Measurements from ENCODE around the gene RGS7. TPM values are rescaled to one million over a fixed set of nuclear protein-coding genes. Genes with fewer than 3 reads are reported as not detected.

Gene RGS7
- total RNA-seq, 2 donors from 2014 or later, result 0.26 to 0.99 TPM

- H3K9me3 ChIP-seq, result no peaks in the 10 kb centered on the region
- no peaks in the 10 kb centered on the region for H3K4me1 ChIP-seq
- H3K4me3 ChIP-seq, result no peak overlapping the region
- H3K27me3 ChIP-seq, result no peaks in the 10 kb centered on the region
- no peak overlapping the region for H3K27ac ChIP-seq
- intact Hi-C loops (cut with DNase I), result no loop called here
- H3K36me3 ChIP-seq (replicated peaks in 1 of 2; ENCODE audit: insufficient read depth in 1 of 2, low read depth in 2 of 2), result no peaks in the 10 kb centered on the region
- 42 to 47% methylated on average over 3 of the region's 3 CpGs for WGBS, 2 donors
- no peak for DNase-seq
- no peak for ATAC-seq
- TF ChIP-seq POLR2A (IDR thresholded peaks at IDR 0.05), result no peak
- TF ChIP-seq CTCF (IDR thresholded peaks at IDR 0.05), result no peak
Observed at GRCh38 chr1:240829487-240829886, 527.5 kb downstream of the RGS7 start.

GRCh38 chr1:240827786-240828185, 529.2 kb downstream of the RGS7 start:
- intact Hi-C loops (cut with DNase I), result no loop called here

GRCh38 chr1:240824238-240824637, 532.8 kb downstream of the RGS7 start:
- DNase-seq, result no peak
- Histone ChIP-seq H3K4me1 (no peaks in the 10 kb centered on the region), H3K9me3 (no peaks in the 10 kb centered on the region), H3K36me3 (replicated peaks in 1 of 2; ENCODE audit: insufficient read depth in 1 of 2, low read depth in 2 of 2) (no peaks in the 10 kb centered on the region), H3K27ac (no peak overlapping the region), H3K4me3 (no peak overlapping the region), H3K27me3 (no peaks in the 10 kb centered on the region)
- ATAC-seq, result no peak
- TF ChIP-seq CTCF (IDR thresholded peaks at IDR 0.05) (no peak), POLR2A (IDR thresholded peaks at IDR 0.05) (no peak)
- 73 to 76% methylated on average over 8 to 9 of the region's 9 CpGs for WGBS, 2 donors
- intact Hi-C loops (cut with DNase I), result no loop called here

More at GRCh38 chr1:240827786-240828185, 529.2 kb downstream of the RGS7 start:
- DNase-seq, result no peak
- no peaks in the 10 kb centered on the region for H3K36me3 ChIP-seq (replicated peaks in 1 of 2; ENCODE audit: insufficient read depth in 1 of 2, low read depth in 2 of 2)
- H3K9me3 ChIP-seq, result no peaks in the 10 kb centered on the region
- H3K4me1 ChIP-seq, result no peaks in the 10 kb centered on the region
- H3K4me3 ChIP-seq, result no peak overlapping the region
- H3K27ac ChIP-seq, result no peak overlapping the region
- no peak for ATAC-seq
- WGBS, 2 donors, result 57 to 62% methylated on average over 1 of the region's 1 CpG
- TF ChIP-seq POLR2A (IDR thresholded peaks at IDR 0.05) (no peak), CTCF (IDR thresholded peaks at IDR 0.05) (no peak)
- no peaks in the 10 kb centered on the region for H3K27me3 ChIP-seq

- Histone ChIP-seq H3K36me3 (replicated peaks in 1 of 2; ENCODE audit: insufficient read depth in 1 of 2, low read depth in 2 of 2) (no peaks in the 10 kb centered on the region), H3K27me3 (no peaks in the 10 kb centered on the region), H3K4me1 (no peaks in the 10 kb centered on the region), H3K4me3 (no peak overlapping the region), H3K27ac (no peak overlapping the region), H3K9me3 (no peaks in the 10 kb centered on the region)
- DNase-seq, result no peak
- 85 to 93% methylated on average over 7 to 31 of the region's 31 CpGs for WGBS, 2 donors
- ATAC-seq, result no peak
- TF ChIP-seq CTCF (IDR thresholded peaks at IDR 0.05), result no peak
- intact Hi-C loops (cut with DNase I), result no loop called here
Observed at GRCh38 chr1:240823357-240823756, 533.6 kb downstream of the RGS7 start.

GRCh38 chr1:240821925-240822324, 535.1 kb downstream of the RGS7 start:
- no peak for ATAC-seq
- no peaks in the 10 kb centered on the region for H3K9me3 ChIP-seq
- 76 to 77% methylated on average over 2 of the region's 2 CpGs for WGBS, 2 donors
- no peak overlapping the region for H3K4me3 ChIP-seq
- no peaks in the 10 kb centered on the region for H3K27me3 ChIP-seq
- TF ChIP-seq CTCF (IDR thresholded peaks at IDR 0.05), result no peak
- TF ChIP-seq POLR2A (IDR thresholded peaks at IDR 0.05), result no peak
- intact Hi-C loops (cut with DNase I), result no loop called here
- no peak overlapping the region for H3K27ac ChIP-seq
- no peak for DNase-seq
- H3K36me3 ChIP-seq (replicated peaks in 1 of 2; ENCODE audit: insufficient read depth in 1 of 2, low read depth in 2 of 2), result no peaks in the 10 kb centered on the region
- H3K4me1 ChIP-seq, result no peaks in the 10 kb centered on the region

All from body of pancreas (tissue), 4 donors.